ENCODE results near the gene NOXA1.
"Not testable (repeated sequence)": the region's sequence is repeated elsewhere in the genome, so short reads cannot be mapped to it uniquely, and the experiment has no call there.

The NOXA1 gene

DNA sequence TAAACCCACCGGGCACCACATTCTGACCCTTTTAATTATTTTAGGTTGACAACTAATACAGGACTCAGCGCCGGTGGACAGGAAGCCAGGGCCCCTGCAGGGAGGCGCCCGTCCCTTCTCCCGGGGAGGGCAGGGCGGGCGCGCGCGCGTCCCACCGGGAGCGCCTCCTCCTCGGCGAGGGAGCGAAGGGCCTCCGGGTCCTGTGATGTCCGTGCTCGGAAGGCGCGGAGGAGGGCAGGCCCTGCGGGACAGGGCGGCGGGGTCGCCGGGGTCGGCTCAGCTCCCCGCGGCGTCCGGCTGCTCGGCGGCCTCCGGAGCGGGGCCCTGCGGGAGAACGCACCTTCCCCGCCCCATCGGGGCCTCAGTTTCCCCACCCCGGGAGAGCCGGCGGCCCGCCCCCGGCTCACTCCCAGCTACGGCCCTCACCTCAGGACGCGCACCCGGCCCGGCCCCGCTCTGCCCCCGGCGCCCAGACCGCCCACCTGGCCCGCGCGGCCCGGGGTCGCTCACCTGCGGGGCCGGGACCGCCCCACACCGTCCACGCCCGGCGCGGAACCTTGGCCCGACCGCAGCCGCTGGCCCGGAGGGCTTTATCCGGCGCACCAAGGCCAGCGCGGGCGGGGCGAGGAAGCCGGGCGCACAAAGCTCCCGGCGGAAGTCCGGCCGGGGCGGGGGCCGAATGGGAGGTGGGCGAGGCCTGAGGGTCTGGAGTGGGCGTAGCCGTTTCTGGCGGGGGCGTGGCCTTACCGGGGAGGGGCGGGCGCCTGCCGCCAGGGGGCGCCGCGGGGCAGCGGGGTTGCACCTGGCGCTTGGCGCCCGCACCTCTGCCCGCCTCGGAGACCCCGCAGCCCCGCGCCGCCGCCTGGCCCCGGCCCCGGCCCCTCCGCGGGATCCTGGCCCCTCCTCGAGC lies at the start of gene NOXA1, which contains the start of gene EXD3:
NOXA1 (plus strand) TSS at position 790 of the 910 bp plus-strand sequence. CDS start 137 bp downstream, outside the sequence.
EXD3 (minus strand) TSS at position 559 of the 910 bp plus-strand sequence. CDS start 27,805 bp downstream, outside the sequence.
- DNase-seq = no peak

GRCh38 chr9:137373611-137373980 lies 49.6 kb upstream of the NOXA1 start:
- no peak for DNase-seq

- DNase-seq = no peak
Observed at GRCh38 chr9:137374131-137374845, 48.9 kb upstream of the NOXA1 start.

GRCh38 chr9:137375321-137376058 lies 47.7 kb upstream of the NOXA1 start:
- no peak for DNase-seq

DNA sequence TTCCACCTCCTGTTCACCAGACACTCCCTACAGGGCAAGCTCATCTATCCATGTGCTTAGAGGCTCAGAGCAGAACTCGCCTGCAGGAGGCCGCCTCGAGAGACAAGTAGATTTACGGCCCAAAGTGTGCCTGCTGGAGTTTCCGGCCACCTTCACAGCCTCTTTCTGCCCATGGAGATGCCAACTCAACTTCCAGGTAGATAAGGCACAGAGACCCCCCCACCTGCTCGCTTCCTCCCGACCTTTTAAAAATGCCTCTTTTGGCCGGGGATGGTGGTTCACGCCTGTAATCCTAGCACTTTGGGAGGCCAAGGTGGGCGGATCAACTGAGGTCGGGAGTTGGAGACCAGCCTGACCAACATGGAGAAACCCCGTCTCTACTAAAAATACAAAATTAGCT lies 46.8 kb upstream of the NOXA1 start:
- DNase-seq = no peak

DNA sequence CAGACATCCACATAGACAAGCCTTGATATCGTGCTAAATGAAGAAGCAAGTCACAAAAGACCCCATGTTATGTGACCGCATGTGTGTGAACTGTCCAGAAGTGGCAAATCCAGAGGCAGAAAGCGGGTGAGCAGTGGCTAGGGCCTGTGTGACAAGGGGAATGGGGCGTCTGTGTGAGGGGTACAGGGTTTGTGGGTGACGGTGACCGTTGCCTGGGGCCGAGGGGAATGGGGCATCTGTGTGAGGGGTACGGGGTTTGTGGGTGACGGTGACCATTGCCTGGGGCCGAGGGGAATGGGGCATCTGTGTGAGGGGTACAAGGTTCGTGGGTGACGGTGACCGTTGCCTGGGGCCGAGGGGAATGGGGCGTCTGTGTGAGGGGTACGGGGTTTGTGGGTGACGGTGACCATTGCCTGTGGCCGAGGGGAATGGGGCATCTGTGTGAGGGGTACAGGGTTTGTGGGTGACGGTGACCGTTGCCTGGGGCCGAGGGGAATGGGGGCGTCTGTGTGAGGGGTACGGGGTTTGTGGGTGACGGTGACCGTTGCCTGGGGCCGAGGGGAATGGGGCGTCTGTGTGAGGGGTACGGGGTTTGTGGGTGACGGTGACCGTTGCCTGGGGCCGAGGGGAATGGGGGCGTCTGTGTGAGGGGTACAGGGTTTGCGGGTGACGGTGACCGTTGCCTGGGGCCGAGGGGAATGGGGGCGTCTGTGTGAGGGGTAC lies 44.3 kb upstream of the NOXA1 start:
- DNase-seq = not testable (repeated sequence)

GRCh38 chr9:137379761-137380161 lies 43.4 kb upstream of the NOXA1 start:
- no peak for DNase-seq

DNA sequence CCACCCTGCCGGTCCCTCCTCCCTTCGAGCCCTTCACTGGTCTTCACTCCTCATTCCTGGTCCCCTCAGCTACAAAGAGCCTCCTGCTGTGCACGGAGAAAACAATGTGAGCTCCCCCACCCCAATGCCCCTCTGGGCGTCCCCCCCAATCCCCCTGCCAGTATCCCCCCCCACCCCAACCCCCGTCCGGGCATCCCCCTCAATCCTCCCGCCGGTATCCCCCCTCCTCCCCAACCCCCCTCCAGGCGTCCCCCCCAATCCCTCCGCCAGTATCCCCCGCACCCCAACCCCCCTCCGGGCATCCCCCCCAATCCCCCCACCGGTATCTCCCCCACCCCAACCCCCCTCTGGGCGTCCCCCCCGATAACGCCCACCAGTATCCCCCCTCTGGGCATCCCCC lies 43.0 kb upstream of the NOXA1 start:
- DNase-seq = no peak

DNA sequence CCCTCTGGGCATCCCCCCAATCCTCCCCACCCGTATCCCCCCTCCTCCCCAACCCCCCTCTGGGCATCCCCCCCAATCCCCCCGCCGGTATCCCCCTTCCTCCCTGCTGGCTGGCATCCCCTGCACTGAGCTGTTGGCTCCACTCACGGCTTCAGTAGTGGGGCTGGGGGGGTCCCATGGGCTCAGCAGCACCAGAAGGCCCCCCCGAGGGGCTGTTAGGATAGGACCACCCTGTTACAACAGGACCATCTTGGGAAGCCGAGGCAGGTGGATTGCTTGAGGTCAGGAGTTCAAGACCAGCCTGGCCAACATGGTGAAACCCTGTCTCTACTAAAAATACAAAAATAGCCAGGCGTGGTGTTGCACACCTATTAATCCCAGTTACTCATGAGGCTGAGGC lies 42.6 kb upstream of the NOXA1 start:
- DNase-seq = no peak

GRCh38 chr9:137381501-137382443 lies 41.4 kb upstream of the NOXA1 start:
- no peak for DNase-seq

GRCh38 chr9:137382444-137383080 lies 40.6 kb upstream of the NOXA1 start:
- DNase-seq = no peak

DNA sequence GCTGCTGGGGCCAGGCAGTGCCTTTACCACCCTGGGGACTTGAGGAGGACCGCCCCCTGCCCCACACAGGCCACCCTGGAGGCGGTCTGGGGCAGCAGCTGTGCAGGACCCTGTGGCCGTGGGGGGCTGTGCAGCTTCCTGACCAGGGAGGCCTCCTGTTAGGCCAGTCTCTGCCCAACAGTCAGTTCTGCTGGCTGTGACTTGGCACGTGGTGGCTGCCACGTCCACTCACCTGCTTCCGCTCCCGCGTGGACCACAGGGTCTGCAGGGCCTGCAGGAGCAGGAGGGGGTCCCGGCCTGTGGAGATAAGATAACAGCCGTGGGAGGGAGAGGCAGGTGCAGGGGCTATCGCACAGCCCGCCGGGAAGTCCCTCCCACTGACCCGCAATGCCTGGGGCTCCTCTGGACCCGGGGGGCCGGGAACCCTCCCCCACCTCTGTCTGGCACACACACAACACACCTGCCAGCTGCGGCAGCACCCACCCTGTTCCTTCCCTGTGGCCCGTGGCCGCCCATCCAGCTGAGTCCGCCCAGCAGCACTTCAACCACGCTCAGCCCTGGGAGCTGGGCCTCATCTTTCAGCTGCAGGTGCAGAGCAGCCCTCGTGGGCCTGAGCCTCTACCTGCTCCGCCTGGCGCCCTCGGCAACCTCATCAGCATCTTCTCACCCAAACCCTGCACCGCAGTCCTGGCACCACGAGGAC lies 40.0 kb upstream of the NOXA1 start:
- DNase-seq = no peak

GRCh38 chr9:137383784-137384756 lies 39.1 kb upstream of the NOXA1 start:
- DNase-seq = no peak

DNA sequence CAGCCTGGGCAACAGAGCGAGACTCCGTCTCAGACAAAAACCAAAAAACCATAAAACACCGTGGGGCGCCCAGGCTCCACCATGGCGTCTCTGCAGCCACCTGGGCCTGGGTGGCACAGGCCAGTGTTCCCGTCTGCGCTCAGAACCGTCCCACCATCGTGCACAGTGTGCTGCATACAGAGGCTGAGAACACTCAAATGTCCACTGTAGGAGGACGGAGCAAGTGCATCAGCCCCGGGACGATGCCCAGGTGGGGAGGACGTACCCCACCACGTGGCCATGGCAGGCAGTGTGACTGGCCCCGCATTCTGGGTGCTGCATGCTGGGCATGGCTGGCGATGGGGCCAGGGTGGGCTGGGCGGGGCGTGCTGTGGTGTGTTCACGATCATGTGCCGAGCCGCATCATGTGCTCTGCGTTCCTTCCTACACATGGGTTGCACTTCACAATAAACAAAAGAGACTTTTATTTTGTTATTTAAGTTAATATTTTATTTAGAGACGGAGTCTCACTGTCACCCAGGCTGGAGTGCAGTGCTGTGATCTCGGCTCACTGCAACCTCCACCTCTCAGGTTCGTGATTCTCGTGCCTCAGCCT lies 38.0 kb upstream of the NOXA1 start:
- DNase-seq = no peak

GRCh38 chr9:137386507-137387113 lies 36.6 kb upstream of the NOXA1 start:
- not testable (repeated sequence) for DNase-seq

- DNase-seq = no peak
Observed at GRCh38 chr9:137387114-137387890, 35.9 kb upstream of the NOXA1 start.

DNA sequence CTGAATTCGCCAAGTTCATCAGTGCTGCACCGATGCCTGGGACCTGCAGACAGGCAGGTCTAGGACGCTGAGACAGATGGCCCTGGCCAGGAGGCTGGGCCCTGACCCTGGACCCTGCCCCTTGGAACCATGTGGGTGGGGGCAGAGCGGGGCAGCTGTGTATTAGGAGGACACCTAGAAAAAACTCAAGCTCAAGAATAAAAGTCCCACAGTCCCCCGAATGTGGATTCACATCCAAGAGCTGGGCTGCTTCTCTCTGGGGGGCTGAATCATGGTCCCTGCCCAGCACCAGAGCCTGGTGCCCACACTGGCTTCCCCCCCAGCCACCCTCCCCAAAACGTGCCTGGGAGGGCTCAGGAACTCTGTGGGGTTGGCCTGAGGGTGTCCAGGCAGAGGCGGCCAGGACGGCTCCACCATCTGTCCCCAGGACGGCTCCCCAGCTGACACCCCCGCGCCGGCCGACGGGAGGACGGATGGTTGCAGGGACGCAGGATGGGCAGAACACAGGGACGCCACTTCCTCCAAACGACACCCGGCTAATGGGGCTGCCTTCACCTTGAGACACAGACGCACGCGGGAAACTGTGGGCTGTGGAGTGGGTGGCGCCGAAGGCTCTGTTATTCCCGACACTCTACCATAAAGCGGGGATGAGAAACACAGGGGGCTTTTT lies 35.2 kb upstream of the NOXA1 start:
- DNase-seq = no peak
